ENCODE data around the gene CRACR2A. TPM values are rescaled to one million over a fixed set of nuclear protein-coding genes. Genes with fewer than 3 reads are reported as not detected.

CRACR2A gene
- total and polyA plus RNA-seq, 2 of the 13 experiments (the other 11 are each of a cell fraction or from before 2014, with no cell fraction given), result 0.09 to 0.20 TPM

DNA sequence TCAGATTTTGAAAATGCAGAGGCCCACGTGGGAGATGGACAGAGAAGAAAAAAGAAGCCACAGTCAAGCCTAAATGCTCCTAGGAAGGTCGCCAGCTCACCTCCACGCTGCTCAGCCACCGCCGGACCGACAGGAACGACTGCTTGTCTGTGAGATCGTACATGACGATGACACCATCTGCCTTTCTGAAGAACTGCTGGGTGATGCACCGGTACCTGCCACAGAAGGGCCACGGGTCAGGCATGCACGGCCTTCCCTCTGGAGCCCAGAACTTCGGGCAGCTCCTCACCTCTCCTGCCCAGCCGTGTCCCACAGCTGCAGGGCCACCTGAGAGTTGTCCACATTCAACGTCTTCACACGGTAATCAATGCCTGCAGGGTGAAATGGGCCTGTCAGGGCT lies 125.6 kb downstream of the CRACR2A start:
- no peak for TF ChIP-seq ZNF296 (CRISPR knock-in tag; conservative IDR thresholded peaks at IDR 0.05)
- no peak for TF ChIP-seq ZBTB7B (CRISPR knock-in tag; IDR thresholded peaks at IDR 0.05)
- no peak for TF ChIP-seq HNRNPK (IDR thresholded peaks at IDR 0.05; ENCODE audit: low read depth, low read length, poor library complexity, severe bottlenecking)
- TF ChIP-seq, protein P1, sequence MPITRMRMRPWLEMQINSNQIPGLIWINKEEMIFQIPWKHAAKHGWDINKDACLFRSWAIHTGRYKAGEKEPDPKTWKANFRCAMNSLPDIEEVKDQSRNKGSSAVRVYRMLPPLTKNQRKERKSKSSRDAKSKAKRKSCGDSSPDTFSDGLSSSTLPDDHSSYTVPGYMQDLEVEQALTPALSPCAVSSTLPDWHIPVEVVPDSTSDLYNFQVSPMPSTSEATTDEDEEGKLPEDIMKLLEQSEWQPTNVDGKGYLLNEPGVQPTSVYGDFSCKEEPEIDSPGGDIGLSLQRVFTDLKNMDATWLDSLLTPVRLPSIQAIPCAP (CRISPR knock-in tag; IDR thresholded peaks at IDR 0.05; ENCODE audit: low read depth), result no peak
- no peak for TF ChIP-seq ONECUT2 (CRISPR knock-in tag; IDR thresholded peaks at IDR 0.05)
- TF ChIP-seq ZNF891 (CRISPR knock-in tag; IDR thresholded peaks at IDR 0.05), result no peak
- in situ Hi-C loops (cut with HindIII; ENCODE audit: extremely low pct_ligation_motif_present, low pct_unique_long_range_greater_than_20kb), result no loop called here
- Histone ChIP-seq H3K4me2 (ENCODE audit: low read depth, low read length) (no peak overlapping the region), H3K36me3 (replicated peaks in 1 of 2; ENCODE audit: control insufficient read depth in 1 of 2, insufficient read depth in 2 of 2, low read length in 2 of 2) (no peaks in the 10 kb centered on the region), H3K27me3 (ENCODE audit: control insufficient read depth in 1 of 2, insufficient read depth in 2 of 2, low read length in 2 of 2) (peaks cover 4 to 34% of the 10 kb centered on the region in 2 experiments; a peak in 4 of 5 replicates), H2AFZ (ENCODE audit: low read length) (no peak overlapping the region), H3K79me2 (ENCODE audit: insufficient read depth, low read length) (no peaks in the 10 kb centered on the region), H3K9ac (ENCODE audit: insufficient read depth, low read depth, low read length) (no peak overlapping the region), H3K4me3 (replicated peaks in 1 of 3; ENCODE audit: insufficient read depth in 1 of 3, low read depth in 2 of 3, low read length in 3 of 3) (no peak overlapping the region), H4K20me1 (ENCODE audit: insufficient read depth, low read length) (no peaks in the 10 kb centered on the region), H3K4me1 (ENCODE audit: insufficient read depth, low read length) (no peaks in the 10 kb centered on the region), H3K27ac (ENCODE audit: extremely low read length, insufficient read depth, low read length) (no peak overlapping the region), H3K9me3 (ENCODE audit: low read length) (no peaks in the 10 kb centered on the region)
- intact Hi-C loops (cut with micrococcal nuclease; ENCODE audit: unreplicated experiment), result no loop called here
- no peak for FAIRE-seq
- POLR2A ChIA-PET, result no interaction called here
- WGBS (ENCODE audit: low lambda C conversion rate), result 45% methylated on average over 11 of the region's 16 CpGs
- CTCF ChIA-PET (ENCODE audit: low intra/inter-chr PET ratio, low total read pairs), result no interaction called here
- no peak for DNase-seq (ENCODE audit: low spot score)
- BruUV-seq (replicated peaks), result no TSS peak
- no peak for ATAC-seq

DNA sequence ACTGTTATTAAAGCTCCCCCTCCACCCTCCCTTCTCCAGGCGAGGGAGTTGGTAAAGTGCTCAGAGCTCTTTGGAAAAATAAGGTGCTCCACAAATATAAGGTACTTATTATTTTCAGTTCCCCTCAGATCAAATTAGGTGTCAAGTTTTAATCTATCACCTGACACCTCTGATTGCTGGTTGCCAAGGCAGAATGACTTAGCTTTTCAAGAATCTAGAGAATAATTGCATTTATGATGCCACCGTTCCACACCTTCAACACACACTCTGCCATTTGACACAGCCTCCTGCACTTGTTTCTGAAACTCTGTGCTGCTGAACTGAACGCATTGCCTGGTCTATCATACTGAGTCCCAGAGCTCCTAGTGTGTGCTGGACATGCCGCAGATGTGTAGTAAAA lies 128.6 kb downstream of the CRACR2A start:
- H2AFZ ChIP-seq (ENCODE audit: low read length), result no peak overlapping the region
- intact Hi-C loops (cut with micrococcal nuclease; ENCODE audit: unreplicated experiment) (no loop called here), in situ Hi-C loops (cut with HindIII; ENCODE audit: extremely low pct_ligation_motif_present, low pct_unique_long_range_greater_than_20kb) (no loop called here)
- FAIRE-seq (no peak), DNase-seq (ENCODE audit: low spot score) (no peak), ATAC-seq (no peak)
- H3K27ac ChIP-seq (ENCODE audit: extremely low read length, insufficient read depth, low read length), result no peak overlapping the region
- no peaks in the 10 kb centered on the region for H3K36me3 ChIP-seq (replicated peaks in 1 of 2; ENCODE audit: control insufficient read depth in 1 of 2, insufficient read depth in 2 of 2, low read length in 2 of 2)
- H3K27me3 ChIP-seq (ENCODE audit: control insufficient read depth in 1 of 2, insufficient read depth in 2 of 2, low read length in 2 of 2), result peaks cover 2 to 41% of the 10 kb centered on the region in 2 experiments; a peak in 4 of 5 replicates
- H3K9me3 ChIP-seq (ENCODE audit: low read length), result no peaks in the 10 kb centered on the region
- no peak for TF ChIP-seq KLF15 (CRISPR knock-in tag; IDR thresholded peaks at IDR 0.05; ENCODE audit: borderline replicate concordance)
- no peak for TF ChIP-seq MTA1 (CRISPR knock-in tag; IDR thresholded peaks at IDR 0.05; ENCODE audit: borderline replicate concordance)
- TF ChIP-seq, protein P2, sequence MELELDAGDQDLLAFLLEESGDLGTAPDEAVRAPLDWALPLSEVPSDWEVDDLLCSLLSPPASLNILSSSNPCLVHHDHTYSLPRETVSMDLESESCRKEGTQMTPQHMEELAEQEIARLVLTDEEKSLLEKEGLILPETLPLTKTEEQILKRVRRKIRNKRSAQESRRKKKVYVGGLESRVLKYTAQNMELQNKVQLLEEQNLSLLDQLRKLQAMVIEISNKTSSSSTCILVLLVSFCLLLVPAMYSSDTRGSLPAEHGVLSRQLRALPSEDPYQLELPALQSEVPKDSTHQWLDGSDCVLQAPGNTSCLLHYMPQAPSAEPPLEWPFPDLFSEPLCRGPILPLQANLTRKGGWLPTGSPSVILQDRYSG (CRISPR knock-in tag; IDR thresholded peaks at IDR 0.05), result no peak
- no peak for TF ChIP-seq ZNF251 (CRISPR knock-in tag; IDR thresholded peaks at IDR 0.05)
- TF ChIP-seq, protein P3, sequence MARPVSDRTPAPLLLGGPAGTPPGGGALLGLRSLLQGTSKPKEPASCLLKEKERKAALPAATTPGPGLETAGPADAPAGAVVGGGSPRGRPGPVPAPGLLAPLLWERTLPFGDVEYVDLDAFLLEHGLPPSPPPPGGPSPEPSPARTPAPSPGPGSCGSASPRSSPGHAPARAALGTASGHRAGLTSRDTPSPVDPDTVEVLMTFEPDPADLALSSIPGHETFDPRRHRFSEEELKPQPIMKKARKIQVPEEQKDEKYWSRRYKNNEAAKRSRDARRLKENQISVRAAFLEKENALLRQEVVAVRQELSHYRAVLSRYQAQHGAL (CRISPR knock-in tag; IDR thresholded peaks at IDR 0.05; ENCODE audit: not compliant biosample characterization), result no peak
- no peak for TF ChIP-seq ZSCAN22 (CRISPR knock-in tag; IDR thresholded peaks at IDR 0.05)
- TF ChIP-seq ESRRA (CRISPR knock-in tag; IDR thresholded peaks at IDR 0.05; ENCODE audit: low read depth), result no peak
- no peak for TF ChIP-seq ZNF530 (CRISPR knock-in tag; IDR thresholded peaks at IDR 0.05; ENCODE audit: low read depth)
- TF ChIP-seq ZNF550 (CRISPR knock-in tag; IDR thresholded peaks at IDR 0.05; ENCODE audit: borderline replicate concordance), result no peak
- H3K4me3 ChIP-seq (replicated peaks in 1 of 3; ENCODE audit: insufficient read depth in 1 of 3, low read depth in 2 of 3, low read length in 3 of 3), result no peak overlapping the region
- ChIA-PET CTCF (ENCODE audit: low intra/inter-chr PET ratio, low total read pairs) (no interaction called here), POLR2A (no interaction called here)
- H3K9ac ChIP-seq (ENCODE audit: insufficient read depth, low read depth, low read length), result no peak overlapping the region
- H3K79me2 ChIP-seq (ENCODE audit: insufficient read depth, low read length), result no peaks in the 10 kb centered on the region
- BruUV-seq (replicated peaks), result no TSS peak
- H3K4me1 ChIP-seq (ENCODE audit: insufficient read depth, low read length), result no peaks in the 10 kb centered on the region
- H4K20me1 ChIP-seq (ENCODE audit: insufficient read depth, low read length), result no peaks in the 10 kb centered on the region
- H3K4me2 ChIP-seq (ENCODE audit: low read depth, low read length), result no peak overlapping the region
- 0% methylated on average over 4 of the region's 4 CpGs for WGBS (ENCODE audit: low lambda C conversion rate)

Measured in HepG2 (cell line).